HUES64 (cell line): Measurements from ENCODE around the gene CENPS.
"Not testable (repeated sequence)": the region's sequence is repeated elsewhere in the genome, so short reads cannot be mapped to it uniquely, and the experiment has no call there.

Experiments used
- H3K27ac ChIP-seq: 2 replicates; pipeline ENCODE4 v1.7.0; 2013; ENCODE audit warnings: low read depth, low read length, inconsistent platforms
- H3K27me3 ChIP-seq: 2 replicates; pipeline ENCODE4 v1.6.1; 2013; ENCODE audit warnings: mild to moderate bottlenecking, low read length; ENCODE audit not compliant: insufficient read depth
- H3K36me3 ChIP-seq: 2 replicates; pipeline ENCODE4 v1.6.1; 2013; ENCODE audit warnings: mild to moderate bottlenecking, low read length; ENCODE audit not compliant: insufficient read depth
- H3K4me1 ChIP-seq: 2 replicates; pipeline ENCODE4 v1.6.1; 2013; ENCODE audit warnings: mild to moderate bottlenecking, low read length, moderate library complexity; ENCODE audit not compliant: insufficient read depth
- H3K4me3 ChIP-seq: 2 replicates; pipeline ENCODE4 v1.5.1; 2013; ENCODE audit warnings: mild to moderate bottlenecking, low read length, moderate library complexity
- H3K9ac ChIP-seq: 2 replicates; pipeline ENCODE4 v1.6.1; 2013; ENCODE audit warnings: mild to moderate bottlenecking, low read depth, low read length
- H3K9me3 ChIP-seq: 2 replicates; pipeline ENCODE4 v1.6.1; 2013; ENCODE audit warnings: low read depth, low read length; ENCODE audit not compliant: insufficient read depth
- WGBS: fragments of 150-250, 120-280 bp; methylation state at CpG from one replicate; pipeline ENCODE4 v1.1.7; 2013; ENCODE audit warnings: missing lambda C conversion rate; 5-methylcytosine and 5-hydroxymethylcytosine counted together

Gene CENPS

GRCh38 chr1:10419351-10419750, 10.9 kb upstream of the CENPS start:
- no peak overlapping the region for H3K4me3 ChIP-seq
- peaks cover 7% of the 10 kb centered on the region; the same call in 1 of the 2 replicates for H3K4me1 ChIP-seq
- 91% methylated on average over 15 of the region's 15 CpGs for WGBS
- no peaks in the 10 kb centered on the region for H3K9me3 ChIP-seq
- H3K27ac ChIP-seq: no peak overlapping the region
- no peaks in the 10 kb centered on the region for H3K27me3 ChIP-seq
- peaks cover 74% of the 10 kb centered on the region for H3K36me3 ChIP-seq
- H3K9ac ChIP-seq: no peak overlapping the region

GRCh38 chr1:10421637-10422036, 8.6 kb upstream of the CENPS start:
- Histone ChIP-seq H3K4me3 (no peak overlapping the region), H3K36me3 (peaks cover 51% of the 10 kb centered on the region), H3K9ac (no peak overlapping the region), H3K27ac (no peak overlapping the region), H3K4me1 (no peaks in the 10 kb centered on the region), H3K9me3 (no peaks in the 10 kb centered on the region), H3K27me3 (no peaks in the 10 kb centered on the region)
- WGBS: 95% methylated on average over 5 of the region's 5 CpGs

DNA sequence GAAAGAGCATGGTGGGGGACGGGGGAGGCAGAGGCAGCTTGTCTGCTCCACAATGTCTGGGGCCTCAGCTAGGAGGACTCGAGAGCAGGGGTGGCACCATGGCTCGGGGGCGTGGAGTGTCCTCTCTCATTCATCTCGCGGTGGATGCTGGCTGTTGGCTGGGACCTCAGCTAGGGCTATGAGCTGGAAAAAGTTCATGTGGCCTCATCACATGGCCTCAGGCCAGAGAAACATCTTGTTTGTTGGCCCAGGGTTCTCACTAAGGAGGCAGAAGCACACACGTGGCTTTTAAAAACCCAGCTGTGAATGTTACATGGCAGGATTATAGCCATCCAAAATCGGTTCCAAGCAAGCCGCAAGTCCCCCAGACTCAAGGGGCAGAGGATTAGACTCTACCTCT, 6.2 kb upstream of the CENPS start:
- peaks cover 27% of the 10 kb centered on the region for H3K36me3 ChIP-seq
- H3K27me3 ChIP-seq: no peaks in the 10 kb centered on the region
- H3K27ac ChIP-seq: no peak overlapping the region
- H3K9ac ChIP-seq: no peak overlapping the region
- no peaks in the 10 kb centered on the region for H3K4me1 ChIP-seq
- H3K9me3 ChIP-seq: no peaks in the 10 kb centered on the region
- no peak overlapping the region for H3K4me3 ChIP-seq
- WGBS: 81% methylated on average over 9 of the region's 9 CpGs

DNA sequence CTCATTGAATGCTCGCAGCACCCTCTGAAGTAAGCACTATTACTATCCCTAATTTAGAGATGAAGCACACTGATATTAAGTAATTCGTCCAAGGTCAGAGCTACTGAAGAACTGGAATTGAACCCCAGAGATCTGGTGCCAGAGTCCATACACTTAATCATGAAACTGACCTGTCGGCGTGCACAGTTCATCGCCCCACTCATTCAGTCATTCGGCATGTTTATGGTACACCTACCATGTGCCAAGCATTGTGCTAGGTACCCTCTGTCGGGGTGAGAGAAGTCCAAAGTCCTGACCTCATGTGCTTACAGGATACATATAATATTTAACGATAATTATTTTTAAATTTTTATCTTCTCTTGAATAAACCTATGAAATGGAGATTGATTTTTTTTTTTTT, 5.6 kb upstream of the CENPS start:
- Histone ChIP-seq H3K9me3 (no peaks in the 10 kb centered on the region), H3K27me3 (no peaks in the 10 kb centered on the region), H3K4me1 (no peaks in the 10 kb centered on the region), H3K9ac (no peak overlapping the region), H3K27ac (no peak overlapping the region), H3K36me3 (peaks cover 21% of the 10 kb centered on the region), H3K4me3 (no peak overlapping the region)
- 97% methylated on average over 7 of the region's 8 CpGs for WGBS

DNA sequence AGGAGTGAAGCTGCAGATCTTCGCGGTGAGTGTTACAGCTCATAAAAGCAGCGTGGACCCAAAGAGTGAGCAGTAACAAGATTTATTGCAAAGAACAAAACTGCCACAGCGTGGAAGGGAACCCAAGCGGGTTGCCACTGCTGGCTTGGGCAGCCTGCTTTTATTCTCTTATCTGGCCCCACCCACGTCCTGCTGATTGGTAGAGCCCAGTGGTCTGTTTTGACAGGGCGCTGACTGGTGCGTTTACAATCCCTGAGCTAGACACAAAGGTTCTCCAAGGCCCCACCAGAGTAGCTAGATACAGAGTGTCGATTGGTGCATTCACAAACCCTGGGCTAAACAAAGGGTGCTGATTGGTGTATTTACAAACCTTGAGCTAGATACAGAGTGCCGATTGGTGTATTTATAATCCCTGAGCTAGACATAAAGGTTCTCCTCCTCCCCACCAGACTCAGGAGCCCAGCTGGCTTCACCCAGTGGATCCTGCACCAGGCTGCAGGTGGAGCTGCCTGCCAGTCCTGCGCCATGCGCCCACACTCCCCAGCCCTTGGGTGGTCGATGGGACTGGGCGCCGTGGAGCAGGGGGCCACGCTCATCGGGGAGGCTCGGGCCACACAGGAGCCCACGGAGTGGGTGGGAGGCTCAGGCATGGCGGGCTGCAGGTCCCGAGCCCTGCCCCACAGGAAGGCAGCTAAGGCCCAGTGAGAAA, 4.3 kb upstream of the CENPS start:
- not testable (repeated sequence) for H3K4me3 ChIP-seq, H3K4me1 ChIP-seq, H3K9me3 ChIP-seq, H3K36me3 ChIP-seq, H3K27me3 ChIP-seq, H3K9ac ChIP-seq, H3K27ac ChIP-seq
- 93% methylated on average over 21 of the region's 21 CpGs for WGBS

GRCh38 chr1:10426535-10426848, 3.7 kb upstream of the CENPS start:
- H3K4me3 ChIP-seq, H3K4me1 ChIP-seq, H3K27ac ChIP-seq, H3K36me3 ChIP-seq, H3K9ac ChIP-seq, H3K9me3 ChIP-seq, H3K27me3 ChIP-seq: not testable (repeated sequence)
- 94% methylated on average over 21 of the region's 21 CpGs for WGBS

DNA sequence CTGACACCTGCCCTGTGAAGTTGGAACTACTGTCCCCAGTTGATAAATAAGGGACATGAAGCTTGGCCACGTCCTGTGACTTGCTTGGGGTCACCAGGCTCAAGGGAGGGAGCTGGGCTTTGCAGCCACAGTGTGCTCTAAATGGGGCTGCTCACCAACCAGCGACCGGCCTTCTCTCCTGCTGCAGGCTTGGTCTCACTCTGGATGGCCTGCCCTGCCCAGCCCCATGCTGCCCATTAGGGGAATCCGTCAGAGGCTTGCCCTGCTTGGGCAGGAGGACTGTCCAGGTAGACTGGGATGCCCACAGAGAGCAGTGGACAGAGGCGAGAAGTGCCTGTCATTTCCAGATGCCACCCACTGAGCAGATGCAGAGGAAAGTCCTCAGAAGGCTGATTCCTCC, 1.2 kb upstream of the CENPS start:
- H3K36me3 ChIP-seq: no peaks in the 10 kb centered on the region
- H3K9ac ChIP-seq: no peak overlapping the region
- no peaks in the 10 kb centered on the region for H3K27me3 ChIP-seq
- H3K27ac ChIP-seq: no peak overlapping the region
- 84% methylated on average over 5 of the region's 5 CpGs for WGBS
- H3K4me3 ChIP-seq: no peak overlapping the region
- no peaks in the 10 kb centered on the region for H3K9me3 ChIP-seq
- H3K4me1 ChIP-seq: peaks cover 3% of the 10 kb centered on the region; the same call in 1 of the 2 replicates

- H3K36me3 ChIP-seq: no peaks in the 10 kb centered on the region
- 47% methylated on average over 16 of the region's 16 CpGs for WGBS
- peak overlapping the region; percentile 96 for H3K9ac ChIP-seq
- H3K4me3 ChIP-seq: peak overlapping the region; percentile 76
- H3K27ac ChIP-seq: peak overlapping the region; percentile 98
- peaks cover 3% of the 10 kb centered on the region; the same call in 1 of the 2 replicates for H3K4me1 ChIP-seq
- H3K9me3 ChIP-seq: no peaks in the 10 kb centered on the region
- H3K27me3 ChIP-seq: no peaks in the 10 kb centered on the region
Observed at GRCh38 chr1:10429868-10430215, 391 bp upstream of the CENPS start.

DNA sequence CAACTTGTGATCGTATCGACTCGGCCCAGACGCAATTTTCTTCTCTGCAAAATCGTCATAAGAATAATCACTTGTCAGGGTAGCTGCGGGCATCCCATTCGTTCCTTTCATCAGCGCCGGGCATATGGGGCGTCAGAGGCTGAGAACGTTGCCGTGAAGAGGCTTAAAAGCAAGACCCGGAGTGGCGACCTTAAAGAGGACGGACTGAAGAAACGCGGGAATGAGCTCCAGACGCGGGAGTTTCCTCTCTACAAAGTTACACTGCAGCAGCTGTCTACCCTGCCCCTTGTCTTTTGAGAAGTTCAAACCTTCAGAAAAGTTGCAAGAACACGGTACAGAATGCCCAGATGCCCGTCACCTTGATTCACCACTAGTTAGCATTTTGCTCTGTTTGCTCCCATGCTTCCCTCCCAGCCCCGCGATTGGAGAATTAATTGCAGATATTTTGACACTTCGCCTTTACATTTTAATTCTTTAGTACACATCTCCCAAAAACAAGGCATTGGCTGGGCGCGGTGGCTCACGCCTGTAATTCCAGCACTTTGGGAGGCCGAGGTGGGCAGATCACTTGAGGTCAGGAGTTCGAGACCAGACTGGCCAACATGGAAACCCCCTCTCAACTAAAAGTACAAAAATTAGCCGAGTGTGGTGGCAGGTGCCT, 967 bp downstream of the CENPS start:
- H3K27ac ChIP-seq: peak overlapping the region; percentile 98; the same call in 1 of the 2 replicates
- peak overlapping the region; percentile 76 for H3K4me3 ChIP-seq
- no peaks in the 10 kb centered on the region for H3K9me3 ChIP-seq
- H3K9ac ChIP-seq: peak overlapping the region; percentile 96
- no peaks in the 10 kb centered on the region for H3K27me3 ChIP-seq
- WGBS: 31% methylated on average over 30 of the region's 30 CpGs
- no peaks in the 10 kb centered on the region; the same call in 1 of the 2 replicates for H3K36me3 ChIP-seq
- peaks cover 3% of the 10 kb centered on the region; the same call in 1 of the 2 replicates for H3K4me1 ChIP-seq

GRCh38 chr1:10432910-10433700, 2.9 kb downstream of the CENPS start:
- Histone ChIP-seq H3K27me3 (no peaks in the 10 kb centered on the region), H3K9ac (no peak overlapping the region), H3K36me3 (no peaks in the 10 kb centered on the region; the same call in 1 of the 2 replicates), H3K4me3 (no peak overlapping the region), H3K9me3 (no peaks in the 10 kb centered on the region), H3K27ac (no peak overlapping the region), H3K4me1 (peaks cover 3% of the 10 kb centered on the region; the same call in 1 of the 2 replicates)
- WGBS: 81% methylated on average over 14 of the region's 14 CpGs

DNA sequence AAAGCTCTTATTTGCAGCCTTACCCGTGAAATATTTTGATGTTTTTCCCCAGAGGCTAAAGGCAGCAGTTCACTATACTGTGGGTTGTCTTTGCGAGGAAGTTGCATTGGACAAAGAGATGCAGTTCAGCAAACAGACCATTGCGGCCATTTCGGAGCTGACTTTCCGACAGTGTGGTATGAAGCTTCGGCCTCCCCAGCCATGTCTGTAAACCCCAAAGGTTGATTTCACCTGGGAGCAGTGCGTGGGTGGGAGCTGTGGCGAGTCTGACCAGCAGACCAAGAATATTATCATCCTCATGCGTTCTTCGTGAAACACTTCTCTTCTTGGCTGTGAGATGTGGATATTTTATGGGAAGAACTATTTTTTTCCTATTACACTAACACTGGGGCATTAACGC, 3.6 kb downstream of the CENPS start:
- H3K9ac ChIP-seq: no peak overlapping the region
- no peaks in the 10 kb centered on the region for H3K27me3 ChIP-seq
- 95% methylated on average over 11 of the region's 11 CpGs for WGBS
- H3K4me1 ChIP-seq: peaks cover 3% of the 10 kb centered on the region; the same call in 1 of the 2 replicates
- H3K4me3 ChIP-seq: no peak overlapping the region
- no peaks in the 10 kb centered on the region; the same call in 1 of the 2 replicates for H3K36me3 ChIP-seq
- no peaks in the 10 kb centered on the region for H3K9me3 ChIP-seq
- H3K27ac ChIP-seq: no peak overlapping the region
